ENCODE data around the gene NAA50.

The NAA50 gene

GRCh38 chr3:113741620-113742019, 4.4 kb downstream of the NAA50 start:
- DNase-seq = no peak

- DNase-seq = no peak
Measured at GRCh38 chr3:113741086-113741485, 5.0 kb downstream of the NAA50 start.

- DNase-seq = peak; percentile 22 to 83
Measured at GRCh38 chr3:113736548-113737089, 9.4 kb downstream of the NAA50 start.

- DNase-seq = no peak
Measured at GRCh38 chr3:113731694-113732093, 14.4 kb downstream of the NAA50 start.

- DNase-seq = no peak
Measured at GRCh38 chr3:113730550-113730949, 15.5 kb downstream of the NAA50 start.

- DNase-seq = no peak
Measured at GRCh38 chr3:113728661-113729060, 17.4 kb downstream of the NAA50 start.

- no peak for DNase-seq
Measured at GRCh38 chr3:113721636-113722035, 24.4 kb downstream of the NAA50 start.

- DNase-seq = no peak
Measured at GRCh38 chr3:113719758-113720157, 26.3 kb downstream of the NAA50 start.

- DNase-seq = no peak
Measured at GRCh38 chr3:113719294-113719693, 26.8 kb downstream of the NAA50 start.

- no peak for DNase-seq
Measured at GRCh38 chr3:113717818-113718217, 28.2 kb downstream of the NAA50 start.

GRCh38 chr3:113717308-113717707, 28.7 kb downstream of the NAA50 start:
- no peak for DNase-seq

- DNase-seq = no peak
Measured at GRCh38 chr3:113714702-113715101, 31.3 kb downstream of the NAA50 start.

- DNase-seq = no peak
Measured at GRCh38 chr3:113712129-113712528, 33.9 kb downstream of the NAA50 start.

GRCh38 chr3:113707835-113708234, 38.2 kb downstream of the NAA50 start:
- DNase-seq = no peak

- DNase-seq = no peak
Measured at GRCh38 chr3:113698956-113699355, 47.1 kb downstream of the NAA50 start.

GRCh38 chr3:113698213-113698742, 47.8 kb downstream of the NAA50 start:
- DNase-seq = no peak

GRCh38 chr3:113697500-113698090, 48.5 kb downstream of the NAA50 start:
- peak in 1 of 2 donors; percentile 22 for DNase-seq

GRCh38 chr3:113696658-113697499, 49.2 kb downstream of the NAA50 start:
- peak; percentile 99 to 100 for DNase-seq

GRCh38 chr3:113695786-113696645, 50.0 kb downstream of the NAA50 start, which contains the start of gene USF3:
Gene USF3 (minus strand): TSS chr3:113696642. CDS start chr3:113674878, 21,764 bp downstream.
- peak; percentile 85 to 87 for DNase-seq

- no peak for DNase-seq
Measured at GRCh38 chr3:113695431-113695785, 50.6 kb downstream of the NAA50 start.

GRCh38 chr3:113690482-113690881, 55.6 kb downstream of the NAA50 start:
- DNase-seq = no peak

- no peak for DNase-seq
Measured at GRCh38 chr3:113685956-113686721, 59.9 kb downstream of the NAA50 start.
